Central memory CD4-positive, alpha-beta T cell (primary cell): ENCODE results near the gene LRIF1.
"Not testable (repeated sequence)": the region's sequence is repeated elsewhere in the genome, so short reads cannot be mapped to it uniquely, and the experiment has no call there.

Experiments
- DNase-seq: peaks from one replicate; pipeline ENCODE4 v3.0.0; 2022
- total RNA-seq, 3 experiments: gene quantifications; one replicate each; lab custom pipeline; 2026; lab: John Stamatoyannopoulos, UW

The LRIF1 gene, protein sequence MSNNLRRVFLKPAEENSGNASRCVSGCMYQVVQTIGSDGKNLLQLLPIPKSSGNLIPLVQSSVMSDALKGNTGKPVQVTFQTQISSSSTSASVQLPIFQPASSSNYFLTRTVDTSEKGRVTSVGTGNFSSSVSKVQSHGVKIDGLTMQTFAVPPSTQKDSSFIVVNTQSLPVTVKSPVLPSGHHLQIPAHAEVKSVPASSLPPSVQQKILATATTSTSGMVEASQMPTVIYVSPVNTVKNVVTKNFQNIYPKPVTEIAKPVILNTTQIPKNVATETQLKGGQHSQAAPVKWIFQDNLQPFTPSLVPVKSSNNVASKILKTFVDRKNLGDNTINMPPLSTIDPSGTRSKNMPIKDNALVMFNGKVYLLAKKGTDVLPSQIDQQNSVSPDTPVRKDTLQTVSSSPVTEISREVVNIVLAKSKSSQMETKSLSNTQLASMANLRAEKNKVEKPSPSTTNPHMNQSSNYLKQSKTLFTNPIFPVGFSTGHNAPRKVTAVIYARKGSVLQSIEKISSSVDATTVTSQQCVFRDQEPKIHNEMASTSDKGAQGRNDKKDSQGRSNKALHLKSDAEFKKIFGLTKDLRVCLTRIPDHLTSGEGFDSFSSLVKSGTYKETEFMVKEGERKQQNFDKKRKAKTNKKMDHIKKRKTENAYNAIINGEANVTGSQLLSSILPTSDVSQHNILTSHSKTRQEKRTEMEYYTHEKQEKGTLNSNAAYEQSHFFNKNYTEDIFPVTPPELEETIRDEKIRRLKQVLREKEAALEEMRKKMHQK
- total RNA-seq: 19.8 to 52.3 (median 22.4) reads per million in 3 experiments

DNA sequence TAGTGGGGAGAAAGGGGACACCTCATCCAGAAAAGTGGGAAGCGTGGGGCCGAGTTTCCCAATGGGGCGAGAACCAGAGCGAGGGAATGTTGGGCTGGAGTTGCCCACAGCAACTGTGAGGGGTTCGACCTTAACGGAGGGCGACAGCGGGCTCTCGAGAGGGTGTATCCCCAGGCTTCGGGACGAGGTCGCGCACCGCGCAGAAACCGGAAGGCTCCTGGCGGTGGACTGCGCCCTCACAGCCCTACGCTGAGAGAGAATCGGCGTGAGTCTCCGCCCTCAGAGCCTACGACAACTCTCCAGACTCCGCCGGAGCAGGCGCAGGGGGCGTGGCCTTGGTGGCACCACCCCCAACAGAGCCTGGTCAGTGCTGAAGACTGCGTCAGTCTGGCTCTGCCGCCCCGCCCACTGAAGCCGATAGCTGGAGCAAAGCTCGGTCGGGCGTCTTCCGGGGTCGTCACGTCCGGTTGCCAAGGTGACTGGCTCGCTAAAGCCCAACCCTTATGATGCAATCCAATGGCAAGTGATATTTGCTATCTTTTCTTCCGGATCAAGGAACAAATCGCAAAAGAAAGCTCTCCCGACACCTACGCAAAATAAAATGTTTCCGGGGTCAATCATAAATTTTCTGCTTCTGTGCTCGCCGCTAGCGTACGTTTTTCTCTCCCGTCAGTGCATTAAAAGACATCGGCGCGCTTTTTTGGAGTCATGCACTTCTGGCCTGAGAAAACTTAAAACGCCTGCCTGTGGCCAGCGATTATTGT is at the start of gene LRIF1:
LRIF1 (minus strand) TSS at position 232 of the 764 bp plus-strand sequence. CDS start 234 bp downstream, outside the sequence.
- DNase-seq: peak; percentile 100

DNA sequence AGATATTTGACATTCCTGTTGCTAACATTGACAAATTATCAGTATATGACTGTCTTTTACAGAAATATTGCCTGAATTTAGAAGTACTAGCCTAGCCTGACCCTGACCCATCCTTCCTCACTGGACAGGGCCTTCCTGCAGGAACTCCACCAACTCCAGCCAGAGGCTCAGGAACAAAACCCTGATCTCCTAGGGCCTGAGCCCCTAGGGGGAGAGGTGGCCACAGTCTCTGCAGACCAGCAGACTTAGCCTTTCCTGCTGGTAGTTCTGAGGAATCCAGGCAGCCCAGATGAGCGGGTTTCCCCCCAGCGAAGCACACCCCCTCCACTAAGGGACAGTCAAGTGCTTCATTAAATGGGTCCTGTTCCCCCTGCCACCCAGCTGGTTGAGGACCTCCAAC is 44.3 kb upstream of the LRIF1 start:
- no peak for DNase-seq

GRCh38 chr1:111006556-111006955 is 42.8 kb upstream of the LRIF1 start:
- DNase-seq: no peak

DNA sequence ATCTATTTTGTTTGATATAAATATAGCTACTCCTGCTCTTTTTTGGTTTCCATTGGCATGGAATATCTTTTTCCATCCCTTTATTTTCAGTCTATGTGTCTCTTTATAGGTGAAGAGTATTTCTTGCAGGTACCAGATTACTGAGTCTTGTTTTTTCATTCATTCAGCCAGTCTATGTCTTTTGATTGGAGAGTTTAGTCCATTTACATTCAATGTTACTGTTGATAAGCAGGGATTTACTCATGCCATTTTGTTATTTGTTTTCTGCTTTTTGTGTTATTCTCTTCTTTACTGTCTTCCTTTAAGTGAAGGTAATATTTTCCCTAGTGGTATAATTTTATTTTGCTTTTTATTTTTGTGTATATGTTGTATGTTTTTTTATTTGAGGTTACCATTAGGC is 35.9 kb upstream of the LRIF1 start:
- DNase-seq: not testable (repeated sequence)

- peak; percentile 19 for DNase-seq
Measured at GRCh38 chr1:110992329-110992728, 28.6 kb upstream of the LRIF1 start.

GRCh38 chr1:110991295-110991694 is 27.6 kb upstream of the LRIF1 start:
- DNase-seq: not testable (repeated sequence)

GRCh38 chr1:110990541-110990940 is 26.8 kb upstream of the LRIF1 start:
- DNase-seq: no peak

- no peak for DNase-seq
Measured at GRCh38 chr1:110986407-110986891, 22.7 kb upstream of the LRIF1 start.

GRCh38 chr1:110982320-110982719 is 18.6 kb upstream of the LRIF1 start:
- peak; percentile 14 for DNase-seq

- no peak for DNase-seq
Measured at GRCh38 chr1:110979154-110979553, 15.4 kb upstream of the LRIF1 start.

- DNase-seq: no peak
Measured at GRCh38 chr1:110976089-110976488, 12.4 kb upstream of the LRIF1 start.

GRCh38 chr1:110975265-110975664 is 11.5 kb upstream of the LRIF1 start:
- no peak for DNase-seq

DNA sequence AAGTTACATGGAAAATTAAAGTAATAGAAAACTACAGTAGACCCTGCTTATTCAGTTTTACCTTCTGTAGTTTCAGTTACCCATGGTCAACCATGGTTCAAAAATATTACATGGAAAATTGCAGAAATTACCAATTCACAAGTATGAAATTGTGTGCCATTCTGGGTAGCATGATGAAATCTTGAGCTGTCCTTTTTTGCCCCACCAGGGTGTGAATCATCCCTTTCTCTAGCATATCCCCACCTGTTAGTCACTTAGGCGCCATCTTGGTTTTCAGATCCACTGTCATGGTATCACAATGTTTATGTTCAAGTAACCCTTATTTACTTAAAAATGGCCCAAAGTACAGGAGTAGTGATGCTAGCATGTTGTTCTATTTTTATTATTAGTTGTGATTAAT is 3.5 kb upstream of the LRIF1 start:
- no peak for DNase-seq

- no peak for DNase-seq
Measured at GRCh38 chr1:110964455-110964903, 757 bp upstream of the LRIF1 start.

DNA sequence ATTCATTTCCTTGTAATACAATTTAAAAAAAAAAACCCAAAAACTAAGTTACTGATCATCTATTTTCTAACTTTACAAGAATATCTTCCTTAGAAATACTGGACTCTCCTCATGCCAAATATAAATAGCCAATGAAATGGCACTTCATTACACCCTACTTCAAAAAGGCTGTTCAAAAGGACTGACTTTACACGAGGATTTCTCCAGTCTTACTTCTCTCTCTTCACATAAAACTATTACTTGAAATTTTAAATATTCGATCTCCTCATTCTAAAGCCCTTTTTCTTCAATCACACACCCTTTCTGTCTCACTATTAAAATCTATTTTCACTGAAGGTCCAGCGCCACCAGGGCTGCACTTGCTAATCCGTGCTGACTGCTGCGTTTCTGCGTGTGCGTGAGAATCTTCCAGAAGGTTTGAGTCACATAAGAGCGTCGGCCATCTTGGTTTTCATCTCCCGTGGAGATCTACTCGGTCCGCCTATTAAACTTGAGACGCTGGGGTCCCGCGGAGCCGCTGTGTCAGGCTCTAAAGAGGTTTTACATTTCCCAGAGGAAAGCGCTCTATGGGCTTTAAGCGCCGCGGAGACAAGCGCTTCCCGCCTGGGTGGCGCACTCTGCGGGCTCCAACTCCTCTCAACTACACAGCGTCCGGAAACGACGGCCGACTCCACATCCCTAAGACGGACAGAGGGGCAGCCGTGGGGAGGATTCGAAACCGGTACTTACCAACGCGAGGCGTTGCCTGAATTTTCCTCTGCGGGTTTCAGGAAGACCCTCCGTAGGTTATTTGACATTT is 631 bp downstream of the LRIF1 start:
- peak; percentile 57 for DNase-seq

- no peak for DNase-seq
Measured at GRCh38 chr1:110961902-110962301, 1.8 kb downstream of the LRIF1 start.

GRCh38 chr1:110960777-110961420 is 2.8 kb downstream of the LRIF1 start:
- DNase-seq: no peak

DNA sequence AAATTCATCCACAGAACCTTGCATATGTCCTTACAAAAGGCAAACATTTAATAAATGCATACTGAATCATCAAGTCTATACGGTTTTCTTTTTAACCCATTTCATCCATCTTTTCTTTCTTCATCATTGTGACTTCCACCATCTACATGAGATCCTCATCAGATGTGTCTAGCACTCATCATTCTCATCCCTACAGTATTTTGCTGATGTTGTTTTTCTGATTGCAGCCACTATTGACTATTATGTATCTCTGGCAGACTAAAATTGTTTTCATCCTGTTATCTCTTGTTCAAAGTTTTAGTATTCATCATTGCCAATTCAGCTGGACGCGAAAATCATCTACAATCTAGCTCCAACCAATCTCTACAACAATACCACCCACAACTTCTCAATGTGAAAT is 5.9 kb downstream of the LRIF1 start:
- DNase-seq: no peak

DNA sequence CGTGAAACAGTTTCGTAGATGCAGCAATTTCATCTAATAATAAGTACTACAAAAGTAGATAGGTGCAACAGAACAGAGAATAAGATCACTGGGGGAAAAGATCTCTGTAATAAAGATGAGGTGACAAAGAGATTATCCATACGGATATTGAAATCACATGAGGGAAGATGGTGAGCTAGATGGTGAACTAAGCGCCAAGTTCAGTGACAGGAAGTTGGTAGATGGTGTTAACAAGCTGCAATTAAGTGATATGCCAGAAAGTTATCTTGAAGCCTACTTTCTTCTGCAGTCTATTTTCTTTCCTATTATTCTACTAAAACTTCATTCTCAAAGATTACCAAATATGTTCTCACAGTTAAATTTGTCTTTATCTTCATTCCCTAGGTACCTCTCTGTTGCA is 7.1 kb downstream of the LRIF1 start:
- no peak for DNase-seq

DNA sequence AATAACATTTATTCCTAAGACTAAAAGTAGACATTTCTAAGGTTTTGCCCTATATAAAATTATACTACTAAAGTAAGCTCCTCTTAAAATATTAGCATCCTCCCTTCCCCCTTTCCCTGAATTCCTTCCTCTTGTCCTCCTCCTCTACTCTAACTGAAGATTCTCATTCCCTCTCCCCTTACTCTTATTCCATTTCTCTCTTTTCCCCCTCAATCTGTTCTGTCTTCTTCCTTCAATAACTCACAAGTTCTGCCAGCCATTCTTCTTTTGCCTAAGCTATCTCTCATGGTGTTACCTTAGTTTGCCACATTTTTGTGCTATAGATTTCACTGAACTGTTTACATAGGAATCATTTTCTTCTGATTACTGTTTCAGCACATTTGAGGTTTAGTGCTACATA is 10.7 kb downstream of the LRIF1 start:
- DNase-seq: no peak

GRCh38 chr1:110952031-110952430 is 11.7 kb downstream of the LRIF1 start:
- DNase-seq: no peak

DNA sequence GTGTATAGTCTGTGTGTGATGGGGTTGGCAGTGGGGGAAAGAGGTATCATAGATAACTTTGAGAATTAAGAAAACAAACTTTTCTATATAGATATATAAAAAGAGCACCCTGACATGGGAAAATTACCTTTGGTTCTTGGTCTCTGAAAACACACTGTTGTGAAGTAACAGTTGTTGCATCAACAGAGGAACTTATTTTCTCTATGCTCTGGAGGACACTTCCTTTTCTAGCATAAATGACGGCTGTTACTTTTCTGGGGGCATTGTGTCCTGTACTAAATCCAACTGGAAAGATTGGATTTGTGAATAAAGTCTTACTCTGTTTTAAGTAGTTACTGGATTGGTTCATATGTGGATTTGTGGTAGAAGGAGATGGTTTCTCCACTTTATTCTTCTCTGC is 12.6 kb downstream of the LRIF1 start:
- DNase-seq: no peak
